HEK293 (cell line): Measurements from ENCODE around the gene CFL1.

Experiments
- ATF2 ChIP-seq: fragments of 450-650 bp; formaldehyde crosslinking; IDR thresholded peaks from 2 replicates; pipeline ENCODE4 v1.5.1; 2016; ENCODE audit warnings: missing biosample characterization, missing genetic modification characterization, low read depth
- BCL11B ChIP-seq: fragments of 450-650 bp; formaldehyde crosslinking; IDR thresholded peaks from 2 replicates; pipeline ENCODE4 v1.5.1; 2016; ENCODE audit warnings: low read depth, missing biosample characterization, missing genetic modification characterization
- GFI1B ChIP-seq: fragments of 450-650 bp; formaldehyde crosslinking; IDR thresholded peaks from 2 replicates; pipeline ENCODE4 v1.5.1; 2016; ENCODE audit warnings: missing biosample characterization, missing genetic modification characterization
- GLIS1 ChIP-seq: fragments of 450-650 bp; formaldehyde crosslinking; IDR thresholded peaks from 2 replicates; pipeline ENCODE4 v1.5.1; 2016; ENCODE audit warnings: missing biosample characterization, missing genetic modification characterization
- PRDM2 ChIP-seq: fragments of 450-650 bp; formaldehyde crosslinking; IDR thresholded peaks from 2 replicates; pipeline ENCODE4 v1.5.1; 2016; ENCODE audit warnings: missing biosample characterization, missing genetic modification characterization, borderline replicate concordance
- SP7 ChIP-seq: fragments of 450-650 bp; formaldehyde crosslinking; IDR thresholded peaks from 2 replicates; pipeline ENCODE4 v1.5.1; 2016; ENCODE audit warnings: missing biosample characterization, missing genetic modification characterization
- ZBTB17 ChIP-seq: fragments of 450-650 bp; formaldehyde crosslinking; IDR thresholded peaks from 2 replicates; pipeline ENCODE4 v1.5.1; 2016; ENCODE audit warnings: missing biosample characterization, missing genetic modification characterization
- ZNF16 ChIP-seq: fragments of 450-650 bp; formaldehyde crosslinking; IDR thresholded peaks from 2 replicates; pipeline ENCODE4 v1.5.1; 2016; ENCODE audit warnings: low read depth, missing biosample characterization, missing genetic modification characterization
- ZNF239 ChIP-seq: fragments of 450-650 bp; formaldehyde crosslinking; IDR thresholded peaks from 2 replicates; pipeline ENCODE4 v1.5.1; 2016; ENCODE audit warnings: missing biosample characterization, missing genetic modification characterization
- ZNF274 ChIP-seq, 2 experiments: fragments of 200-500 bp in 1 of 2; fragments of 450-650 bp in 1 of 2; sonication (Bioruptor generic) in 1 of 2; formaldehyde crosslinking in 1 of 2; IDR thresholded peaks; 2 replicates each; pipeline versions ENCODE4 v1.5.1 to v1.6.1; 2014 to 2016; ENCODE audit warnings: borderline replicate concordance in 1 of 2, inconsistent platforms in 1 of 2, low read length in 1 of 2, missing biosample characterization in 1 of 2, missing genetic modification characterization in 1 of 2
- ZNF302 ChIP-seq: fragments of 450-650 bp; formaldehyde crosslinking; IDR thresholded peaks from 2 replicates; pipeline ENCODE4 v1.5.1; 2016; ENCODE audit warnings: missing biosample characterization, missing genetic modification characterization, low read depth
- ZNF362 ChIP-seq: fragments of 450-650 bp; formaldehyde crosslinking; IDR thresholded peaks from 2 replicates; pipeline ENCODE4 v1.5.1; 2016; ENCODE audit warnings: missing biosample characterization, missing genetic modification characterization
- ZNF37A ChIP-seq: fragments of 450-650 bp; IDR thresholded peaks from 2 replicates; pipeline ENCODE4 v1.5.1; 2018; ENCODE audit warnings: missing biosample characterization, missing genetic modification characterization
- ZNF394 ChIP-seq: fragments of 450-650 bp; formaldehyde crosslinking; IDR thresholded peaks from 2 replicates; pipeline ENCODE4 v1.5.1; 2016; ENCODE audit warnings: missing biosample characterization, missing genetic modification characterization, mild to moderate bottlenecking, moderate library complexity, borderline replicate concordance
- ZNF530 ChIP-seq: fragments of 450-650 bp; formaldehyde crosslinking; IDR thresholded peaks from 2 replicates; pipeline ENCODE4 v1.5.1; 2016; ENCODE audit warnings: low read depth, missing biosample characterization, missing genetic modification characterization
- ZNF548 ChIP-seq: fragments of 450-650 bp; formaldehyde crosslinking; IDR thresholded peaks from 2 replicates; pipeline ENCODE4 v1.5.1; 2016; ENCODE audit warnings: missing biosample characterization, missing genetic modification characterization
- ZNF558 ChIP-seq: fragments of 450-650 bp; formaldehyde crosslinking; IDR thresholded peaks from 2 replicates; pipeline ENCODE4 v1.5.1; 2016; ENCODE audit warnings: missing biosample characterization, missing genetic modification characterization
- ZNF837 ChIP-seq: fragments of 450-650 bp; formaldehyde crosslinking; IDR thresholded peaks from 2 replicates; pipeline ENCODE4 v1.5.1; 2016; ENCODE audit warnings: missing biosample characterization, missing genetic modification characterization
- ZSCAN5A ChIP-seq: fragments of 450-650 bp; formaldehyde crosslinking; IDR thresholded peaks from 2 replicates; pipeline ENCODE4 v1.5.1; 2016; ENCODE audit warnings: missing biosample characterization, missing genetic modification characterization
- TF ChIP-seq, protein P1 (sequence below): fragments of 450-650 bp; formaldehyde crosslinking; IDR thresholded peaks from 2 replicates; pipeline ENCODE4 v1.5.1; 2016; ENCODE audit warnings: missing biosample characterization, missing genetic modification characterization, borderline replicate concordance
- TF ChIP-seq, protein P2 (sequence below): fragments of 450-650 bp; formaldehyde crosslinking; IDR thresholded peaks from 2 replicates; pipeline ENCODE4 v1.5.1; 2016; ENCODE audit warnings: missing biosample characterization, missing genetic modification characterization

CFL1 gene

GRCh38 chr11:65888163-65888814 is 30.3 kb upstream of the CFL1 start, which contains the start of gene FIBP (continued):
- TF ChIP-seq ZNF274 (IDR thresholded peaks at IDR 0.05; ENCODE audit: low read length): no peak
- TF ChIP-seq ZNF274 (tag by site-specific recombination; IDR thresholded peaks at IDR 0.05; ENCODE audit: borderline replicate concordance): no peak
- no peak for TF ChIP-seq GFI1B (tag by site-specific recombination)
- TF ChIP-seq SP7: peak; percentile 72
- no peak for TF ChIP-seq ZNF530 (tag by site-specific recombination)
- no peak for TF ChIP-seq ZNF37A (tag by site-specific recombination)
- TF ChIP-seq BCL11B (tag by site-specific recombination): 0 out of 2 replicates have a peak, but pooled peaks have one; percentile 45
- no peak for TF ChIP-seq ZNF239 (tag by site-specific recombination)
- peak; percentile 97 for TF ChIP-seq ZBTB17 (tag by site-specific recombination)
- TF ChIP-seq ZNF302: no peak
- TF ChIP-seq ZNF837: no peak
- no peak for TF ChIP-seq ZSCAN5A (tag by site-specific recombination)
- TF ChIP-seq ATF2 (tag by site-specific recombination): no peak
- TF ChIP-seq GLIS1 (tag by site-specific recombination): no peak
- no peak for TF ChIP-seq ZNF548 (tag by site-specific recombination)
- TF ChIP-seq ZNF362 (tag by site-specific recombination): no peak
- TF ChIP-seq ZNF16 (tag by site-specific recombination): no peak
- TF ChIP-seq PRDM2 (tag by site-specific recombination): no peak
- TF ChIP-seq, protein P1, sequence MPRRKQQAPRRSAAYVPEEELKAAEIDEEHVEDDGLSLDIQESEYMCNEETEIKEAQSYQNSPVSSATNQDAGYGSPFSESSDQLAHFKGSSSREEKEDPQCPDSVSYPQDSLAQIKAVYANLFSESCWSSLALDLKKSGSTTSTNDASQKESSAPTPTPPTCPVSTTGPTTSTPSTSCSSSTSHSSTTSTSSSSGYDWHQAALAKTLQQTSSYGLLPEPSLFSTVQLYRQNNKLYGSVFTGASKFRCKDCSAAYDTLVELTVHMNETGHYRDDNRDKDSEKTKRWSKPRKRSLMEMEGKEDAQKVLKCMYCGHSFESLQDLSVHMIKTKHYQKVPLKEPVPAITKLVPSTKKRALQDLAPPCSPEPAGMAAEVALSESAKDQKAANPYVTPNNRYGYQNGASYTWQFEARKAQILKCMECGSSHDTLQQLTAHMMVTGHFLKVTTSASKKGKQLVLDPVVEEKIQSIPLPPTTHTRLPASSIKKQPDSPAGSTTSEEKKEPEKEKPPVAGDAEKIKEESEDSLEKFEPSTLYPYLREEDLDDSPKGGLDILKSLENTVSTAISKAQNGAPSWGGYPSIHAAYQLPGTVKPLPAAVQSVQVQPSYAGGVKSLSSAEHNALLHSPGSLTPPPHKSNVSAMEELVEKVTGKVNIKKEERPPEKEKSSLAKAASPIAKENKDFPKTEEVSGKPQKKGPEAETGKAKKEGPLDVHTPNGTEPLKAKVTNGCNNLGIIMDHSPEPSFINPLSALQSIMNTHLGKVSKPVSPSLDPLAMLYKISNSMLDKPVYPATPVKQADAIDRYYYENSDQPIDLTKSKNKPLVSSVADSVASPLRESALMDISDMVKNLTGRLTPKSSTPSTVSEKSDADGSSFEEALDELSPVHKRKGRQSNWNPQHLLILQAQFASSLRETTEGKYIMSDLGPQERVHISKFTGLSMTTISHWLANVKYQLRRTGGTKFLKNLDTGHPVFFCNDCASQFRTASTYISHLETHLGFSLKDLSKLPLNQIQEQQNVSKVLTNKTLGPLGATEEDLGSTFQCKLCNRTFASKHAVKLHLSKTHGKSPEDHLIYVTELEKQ (tag by site-specific recombination): no peak
- no peak for TF ChIP-seq ZNF558 (tag by site-specific recombination)
- TF ChIP-seq, protein P2, sequence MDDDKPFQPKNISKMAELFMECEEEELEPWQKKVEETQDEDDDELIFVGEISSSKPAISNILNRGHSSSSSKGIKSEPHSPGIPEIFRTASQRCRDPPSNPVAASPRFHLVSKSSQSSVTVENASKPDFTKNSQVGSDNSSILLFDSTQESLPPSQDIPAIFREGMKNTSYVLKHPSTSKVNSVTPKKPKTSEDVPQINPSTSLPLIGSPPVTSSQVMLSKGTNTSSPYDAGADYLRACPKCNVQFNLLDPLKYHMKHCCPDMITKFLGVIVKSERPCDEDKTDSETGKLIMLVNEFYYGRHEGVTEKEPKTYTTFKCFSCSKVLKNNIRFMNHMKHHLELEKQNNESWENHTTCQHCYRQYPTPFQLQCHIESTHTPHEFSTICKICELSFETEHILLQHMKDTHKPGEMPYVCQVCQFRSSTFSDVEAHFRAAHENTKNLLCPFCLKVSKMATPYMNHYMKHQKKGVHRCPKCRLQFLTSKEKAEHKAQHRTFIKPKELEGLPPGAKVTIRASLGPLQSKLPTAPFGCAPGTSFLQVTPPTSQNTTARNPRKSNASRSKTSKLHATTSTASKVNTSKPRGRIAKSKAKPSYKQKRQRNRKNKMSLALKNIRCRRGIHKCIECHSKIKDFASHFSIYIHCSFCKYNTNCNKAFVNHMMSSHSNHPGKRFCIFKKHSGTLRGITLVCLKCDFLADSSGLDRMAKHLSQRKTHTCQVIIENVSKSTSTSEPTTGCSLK (tag by site-specific recombination): no peak
- TF ChIP-seq ZNF394 (tag by site-specific recombination): no peak
